ENCODE data around the gene VMP1.

- TF ChIP-seq CTCF (IDR thresholded peaks at IDR 0.05): no peak
- no peak for TF ChIP-seq EP300 (IDR thresholded peaks at IDR 0.05)
Observed at GRCh38 chr17:59723607-59724006, 16.2 kb downstream of the VMP1 start.

Data from suprapubic skin (tissue), 3 donors.